ENCODE results near the gene VWA2.

The VWA2 gene

DNA sequence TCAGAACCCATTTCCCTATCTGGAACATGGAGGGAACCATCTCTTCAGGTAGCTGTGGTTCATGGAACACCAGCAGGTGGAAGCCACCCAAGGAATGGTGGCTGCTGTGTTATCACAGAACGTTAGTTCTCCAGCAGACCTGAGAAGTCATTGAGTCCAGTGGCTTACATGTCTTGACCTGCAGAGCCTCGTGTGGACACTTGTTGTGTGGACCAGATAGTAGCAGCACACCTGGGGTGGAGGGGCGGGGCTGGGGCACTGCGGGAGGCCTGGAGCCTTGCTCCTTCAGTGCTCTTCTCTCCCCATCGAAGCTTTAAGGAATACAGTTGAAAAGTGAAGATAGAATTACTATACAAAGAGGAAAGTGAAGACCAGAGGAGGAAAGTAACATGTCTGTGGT is 42.4 kb downstream of the VWA2 start:
- H3K4me3 ChIP-seq (ENCODE audit: low read depth, low read length) = no peak overlapping the region
- TF ChIP-seq, protein P1, sequence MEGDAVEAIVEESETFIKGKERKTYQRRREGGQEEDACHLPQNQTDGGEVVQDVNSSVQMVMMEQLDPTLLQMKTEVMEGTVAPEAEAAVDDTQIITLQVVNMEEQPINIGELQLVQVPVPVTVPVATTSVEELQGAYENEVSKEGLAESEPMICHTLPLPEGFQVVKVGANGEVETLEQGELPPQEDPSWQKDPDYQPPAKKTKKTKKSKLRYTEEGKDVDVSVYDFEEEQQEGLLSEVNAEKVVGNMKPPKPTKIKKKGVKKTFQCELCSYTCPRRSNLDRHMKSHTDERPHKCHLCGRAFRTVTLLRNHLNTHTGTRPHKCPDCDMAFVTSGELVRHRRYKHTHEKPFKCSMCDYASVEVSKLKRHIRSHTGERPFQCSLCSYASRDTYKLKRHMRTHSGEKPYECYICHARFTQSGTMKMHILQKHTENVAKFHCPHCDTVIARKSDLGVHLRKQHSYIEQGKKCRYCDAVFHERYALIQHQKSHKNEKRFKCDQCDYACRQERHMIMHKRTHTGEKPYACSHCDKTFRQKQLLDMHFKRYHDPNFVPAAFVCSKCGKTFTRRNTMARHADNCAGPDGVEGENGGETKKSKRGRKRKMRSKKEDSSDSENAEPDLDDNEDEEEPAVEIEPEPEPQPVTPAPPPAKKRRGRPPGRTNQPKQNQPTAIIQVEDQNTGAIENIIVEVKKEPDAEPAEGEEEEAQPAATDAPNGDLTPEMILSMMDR (IDR thresholded peaks at IDR 0.05; ENCODE audit: insufficient read depth, low read depth, low read length, missing control alignments) = no peak
- no peak for DNase-seq (ENCODE audit: low read depth)

GRCh38 chr10:114282526-114282925 is 43.5 kb downstream of the VWA2 start:
- no peak overlapping the region for H3K4me3 ChIP-seq (ENCODE audit: low read depth, low read length)
- TF ChIP-seq, protein P1 (IDR thresholded peaks at IDR 0.05; ENCODE audit: insufficient read depth, low read depth, low read length, missing control alignments) = no peak
- DNase-seq (ENCODE audit: low read depth) = no peak

DNA sequence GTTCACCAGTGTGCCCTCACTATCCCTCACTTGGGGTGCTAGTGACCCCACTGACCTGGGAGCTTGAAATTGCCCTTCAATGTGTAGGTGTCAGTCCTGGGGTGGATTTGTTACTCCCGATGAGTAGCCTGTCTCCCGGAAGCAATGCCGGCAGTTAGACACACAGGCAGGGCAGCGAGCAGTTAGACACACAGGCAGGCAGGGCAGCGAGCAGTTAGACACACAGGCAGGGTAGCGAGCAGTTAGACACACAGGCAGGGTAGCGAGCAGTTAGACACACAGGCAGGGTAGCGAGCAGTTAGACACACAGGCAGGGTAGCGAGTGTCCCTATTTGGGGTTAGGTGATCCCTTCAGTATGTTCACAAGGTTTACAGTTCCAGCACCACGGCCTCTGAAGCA is 44.0 kb downstream of the VWA2 start:
- TF ChIP-seq, protein P1 (IDR thresholded peaks at IDR 0.05; ENCODE audit: insufficient read depth, low read depth, low read length, missing control alignments) = no peak
- no peak overlapping the region for H3K4me3 ChIP-seq (ENCODE audit: low read depth, low read length)
- no peak for DNase-seq (ENCODE audit: low read depth)

DNA sequence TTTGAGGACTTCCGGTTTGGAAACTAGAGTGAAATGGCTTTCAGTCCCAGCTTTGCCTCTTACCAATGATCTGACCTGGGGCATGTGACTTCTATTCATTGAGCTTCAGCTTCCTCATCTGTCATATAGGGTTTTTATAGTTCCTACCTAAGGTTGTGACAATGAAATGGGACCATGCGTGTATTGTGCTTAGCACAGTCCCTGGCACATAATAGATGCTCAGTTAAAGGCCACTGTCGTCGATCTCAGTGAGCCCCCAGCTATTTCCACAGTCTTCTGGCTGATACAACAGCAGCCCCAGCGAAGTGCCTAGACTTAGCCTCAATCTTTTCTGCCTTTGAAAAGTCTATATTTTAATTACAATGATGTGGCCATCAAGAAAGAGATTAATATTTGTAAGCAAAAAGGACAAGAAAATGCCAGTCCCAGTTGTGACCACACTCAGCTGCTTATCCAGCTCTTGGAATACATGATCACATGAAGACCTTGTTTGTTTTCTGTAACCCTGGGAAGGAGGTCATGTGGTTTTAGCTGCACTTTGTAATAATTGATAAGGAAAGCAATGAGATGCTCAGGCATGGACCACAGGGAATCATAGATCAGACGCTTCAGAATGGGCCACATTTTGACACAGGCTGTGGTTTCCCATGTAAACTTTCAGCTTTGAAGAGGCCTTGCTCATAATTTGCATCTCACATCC is 44.6 kb downstream of the VWA2 start:
- no peak overlapping the region for H3K4me3 ChIP-seq (ENCODE audit: low read depth, low read length)
- TF ChIP-seq, protein P1 (IDR thresholded peaks at IDR 0.05; ENCODE audit: insufficient read depth, low read depth, low read length, missing control alignments) = no peak
- DNase-seq (ENCODE audit: low read depth) = no peak

DNA sequence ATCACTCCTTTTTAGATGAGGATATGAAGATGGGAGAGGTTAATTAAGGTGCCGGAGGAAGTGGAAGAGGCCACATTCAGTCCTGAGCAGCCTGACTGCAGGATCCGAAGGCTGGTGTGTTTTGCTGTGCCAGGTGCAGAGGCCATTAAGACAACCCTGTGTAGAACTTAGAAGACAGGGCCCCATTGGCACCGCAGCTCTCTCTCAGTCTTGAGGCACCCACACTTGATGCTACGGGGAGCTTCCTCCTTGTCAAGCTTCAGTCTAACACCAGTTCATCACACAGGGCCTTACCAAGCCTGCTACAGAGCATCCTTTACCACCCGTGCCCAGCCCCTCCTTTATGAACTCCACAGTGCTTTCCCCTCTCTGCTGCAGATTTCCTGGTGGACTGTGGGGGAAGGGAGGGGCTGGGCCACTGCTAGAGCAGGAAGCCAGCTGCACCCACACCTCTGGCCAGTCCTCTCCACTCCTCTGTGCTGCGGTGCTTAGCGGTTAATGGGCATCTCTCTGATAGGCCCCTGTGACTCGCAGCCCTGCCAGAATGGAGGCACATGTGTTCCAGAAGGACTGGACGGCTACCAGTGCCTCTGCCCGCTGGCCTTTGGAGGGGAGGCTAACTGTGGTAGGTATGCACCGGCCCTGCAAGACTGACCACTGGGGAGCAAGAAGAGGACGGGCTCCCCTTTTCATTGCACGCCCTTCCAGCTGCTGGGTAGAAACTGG is 45.5 kb downstream of the VWA2 start:
- TF ChIP-seq, protein P1 (IDR thresholded peaks at IDR 0.05; ENCODE audit: insufficient read depth, low read depth, low read length, missing control alignments) = no peak
- no peak overlapping the region for H3K4me3 ChIP-seq (ENCODE audit: low read depth, low read length)
- no peak for DNase-seq (ENCODE audit: low read depth)

DNA sequence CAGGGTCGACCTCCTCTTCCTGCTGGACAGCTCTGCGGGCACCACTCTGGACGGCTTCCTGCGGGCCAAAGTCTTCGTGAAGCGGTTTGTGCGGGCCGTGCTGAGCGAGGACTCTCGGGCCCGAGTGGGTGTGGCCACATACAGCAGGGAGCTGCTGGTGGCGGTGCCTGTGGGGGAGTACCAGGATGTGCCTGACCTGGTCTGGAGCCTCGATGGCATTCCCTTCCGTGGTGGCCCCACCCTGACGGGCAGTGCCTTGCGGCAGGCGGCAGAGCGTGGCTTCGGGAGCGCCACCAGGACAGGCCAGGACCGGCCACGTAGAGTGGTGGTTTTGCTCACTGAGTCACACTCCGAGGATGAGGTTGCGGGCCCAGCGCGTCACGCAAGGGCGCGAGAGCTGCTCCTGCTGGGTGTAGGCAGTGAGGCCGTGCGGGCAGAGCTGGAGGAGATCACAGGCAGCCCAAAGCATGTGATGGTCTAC is 46.9 kb downstream of the VWA2 start:
- H3K4me3 ChIP-seq (ENCODE audit: low read depth, low read length) = no peak overlapping the region
- TF ChIP-seq, protein P1 (IDR thresholded peaks at IDR 0.05; ENCODE audit: insufficient read depth, low read depth, low read length, missing control alignments) = no peak
- no peak for DNase-seq (ENCODE audit: low read depth)
